Mucosa of stomach (tissue), 1 donor: ENCODE data around the gene MOCS3.

ENCODE experiments used
- H3K27me3 ChIP-seq: one replicate; pipeline ENCODE4 v1.7.0; 2013; ENCODE audit warnings: mild to moderate bottlenecking, low read length; ENCODE audit not compliant: control insufficient read depth, insufficient read depth
- H3K36me3 ChIP-seq: one replicate; pipeline ENCODE4 v1.7.0; 2013; ENCODE audit warnings: low read length; ENCODE audit not compliant: control insufficient read depth, insufficient read depth
- H3K4me1 ChIP-seq: one replicate; pipeline ENCODE4 v1.7.0; 2013; ENCODE audit warnings: mild to moderate bottlenecking, low read length; ENCODE audit not compliant: control insufficient read depth, insufficient read depth
- H3K4me3 ChIP-seq: one replicate; pipeline ENCODE4 v1.7.0; 2013; ENCODE audit warnings: low read length
- H3K9ac ChIP-seq: one replicate; pipeline ENCODE4 v1.7.0; 2013; ENCODE audit warnings: mild to moderate bottlenecking, low read length, moderate library complexity
- H3K9me3 ChIP-seq: one replicate; pipeline ENCODE4 v1.7.0; 2013; ENCODE audit warnings: mild to moderate bottlenecking, low read length, moderate library complexity; ENCODE audit not compliant: control insufficient read depth
- donor health status: Pancreatic carcinoma.

MOCS3 gene

GRCh38 chr20:50924261-50924920 is 34.2 kb upstream of the MOCS3 start:
- no peak overlapping the region for H3K4me3 ChIP-seq
- H3K36me3 ChIP-seq: no peaks in the 10 kb centered on the region
- no peaks in the 10 kb centered on the region for H3K9me3 ChIP-seq
- H3K9ac ChIP-seq: no peak overlapping the region
- H3K27me3 ChIP-seq: no peaks in the 10 kb centered on the region
- H3K4me1 ChIP-seq: peaks cover 18% of the 10 kb centered on the region

DNA sequence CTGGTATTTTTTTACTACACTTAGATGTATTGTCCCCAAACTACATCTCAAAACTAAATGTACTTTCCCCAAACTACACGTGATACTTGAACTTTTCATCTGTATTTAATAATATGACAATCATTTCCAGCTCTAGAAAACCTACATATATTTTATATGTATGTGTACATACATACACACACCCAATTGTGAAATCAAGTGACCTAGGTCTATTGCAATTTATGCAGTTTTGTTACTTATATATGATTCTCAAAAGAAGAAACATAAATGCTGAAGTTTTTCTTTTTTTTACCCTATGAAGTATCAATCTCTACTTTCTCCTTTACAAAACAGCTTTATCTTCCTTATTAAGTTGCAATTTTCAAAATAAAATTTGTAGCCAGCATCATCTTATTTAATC is 32.1 kb upstream of the MOCS3 start:
- Histone ChIP-seq H3K4me1 (peaks cover 19% of the 10 kb centered on the region), H3K9ac (no peak overlapping the region), H3K36me3 (no peaks in the 10 kb centered on the region), H3K9me3 (no peaks in the 10 kb centered on the region), H3K27me3 (no peaks in the 10 kb centered on the region), H3K4me3 (no peak overlapping the region)

- peaks cover 26% of the 10 kb centered on the region for H3K4me1 ChIP-seq
- H3K9ac ChIP-seq: no peak overlapping the region
- no peaks in the 10 kb centered on the region for H3K27me3 ChIP-seq
- no peak overlapping the region for H3K4me3 ChIP-seq
- no peaks in the 10 kb centered on the region for H3K9me3 ChIP-seq
- no peaks in the 10 kb centered on the region for H3K36me3 ChIP-seq
These were observed 30.1 kb upstream of the MOCS3 start for GRCh38 chr20:50928469-50928868.

GRCh38 chr20:50929299-50930138 is 29.1 kb upstream of the MOCS3 start:
- Histone ChIP-seq H3K9me3 (no peaks in the 10 kb centered on the region), H3K4me3 (peak overlapping the region; percentile 83), H3K36me3 (no peaks in the 10 kb centered on the region), H3K4me1 (peaks cover 20% of the 10 kb centered on the region), H3K27me3 (no peaks in the 10 kb centered on the region), H3K9ac (peak overlapping the region; percentile 76)

GRCh38 chr20:50930139-50930975 is 28.3 kb upstream of the MOCS3 start:
- peaks cover 19% of the 10 kb centered on the region for H3K4me1 ChIP-seq
- H3K9me3 ChIP-seq: no peaks in the 10 kb centered on the region
- H3K4me3 ChIP-seq: peak overlapping the region; percentile 83
- no peaks in the 10 kb centered on the region for H3K27me3 ChIP-seq
- no peaks in the 10 kb centered on the region for H3K36me3 ChIP-seq
- peak overlapping the region; percentile 76 for H3K9ac ChIP-seq

DNA sequence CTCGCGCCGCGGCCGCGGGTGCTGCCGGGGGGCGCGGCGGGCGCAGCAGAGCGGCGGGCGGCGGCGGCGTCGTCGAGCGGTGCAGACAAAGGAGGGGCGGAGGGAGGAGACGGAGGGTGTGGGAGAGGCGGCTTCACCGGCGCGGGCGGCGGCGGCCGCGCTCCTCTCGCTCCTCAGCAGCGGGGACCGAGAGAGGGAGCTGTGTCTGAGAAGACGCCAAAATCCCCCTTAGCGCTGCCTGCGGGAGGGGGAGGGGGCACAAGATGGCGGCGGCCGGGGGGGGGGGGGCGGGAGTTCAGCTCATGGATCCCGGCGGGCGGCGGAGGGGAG is 27.7 kb upstream of the MOCS3 start:
- Histone ChIP-seq H3K4me1 (peaks cover 19% of the 10 kb centered on the region), H3K27me3 (no peaks in the 10 kb centered on the region), H3K4me3 (no peak overlapping the region), H3K9me3 (no peaks in the 10 kb centered on the region), H3K9ac (peak overlapping the region; percentile 77), H3K36me3 (no peaks in the 10 kb centered on the region)

DNA sequence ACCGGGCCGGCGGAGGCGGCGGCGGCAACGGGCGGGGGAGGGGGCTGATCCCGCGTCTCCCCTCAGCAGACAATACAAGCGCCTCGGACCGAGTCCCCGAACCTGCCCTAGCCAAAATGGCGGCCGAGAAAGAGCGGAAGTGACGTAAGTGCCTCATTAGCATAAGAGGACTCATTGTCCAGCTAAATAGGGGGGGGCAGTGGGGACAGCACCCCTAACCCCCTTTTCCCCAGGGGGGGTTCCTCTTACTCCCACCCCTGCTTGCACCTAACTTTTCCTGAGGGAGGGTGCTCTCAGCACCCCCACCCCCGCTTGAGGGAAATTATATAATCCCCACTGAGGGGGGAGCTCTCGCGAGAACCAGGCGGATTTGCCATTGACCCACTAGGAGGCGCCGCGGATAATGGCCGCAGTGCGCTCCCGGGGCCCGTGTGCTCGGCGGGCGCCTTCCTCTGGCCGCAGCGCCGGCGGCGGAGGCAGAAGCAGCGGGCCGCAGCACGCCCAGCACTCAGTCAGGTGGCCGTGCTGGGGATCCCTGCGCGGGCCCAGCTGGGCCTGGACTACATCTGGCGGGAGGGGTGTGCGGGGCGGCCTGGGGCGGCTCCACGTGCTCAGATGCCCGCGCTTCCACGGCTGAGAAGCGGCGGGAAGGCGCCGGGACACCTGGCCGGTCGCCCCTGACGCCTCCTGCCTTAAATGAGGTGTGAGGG is 27.2 kb upstream of the MOCS3 start, which contains the start of gene ADNP:
Gene ADNP, minus strand, starts transcription at position 132 of the 710 bp plus-strand sequence. CDS start 27,441 bp downstream, outside the sequence.
- Histone ChIP-seq H3K4me3 (peak within 1 kb of the TSS; percentile 44), H3K9me3 (no peaks in the 10 kb centered on the region), H3K4me1 (peaks cover 19% of the 10 kb centered on the region), H3K9ac (peak within 1 kb of the TSS; percentile 77), H3K27me3 (no peaks in the 10 kb centered on the region), H3K36me3 (no peaks in the 10 kb centered on the region)

- Histone ChIP-seq H3K27me3 (no peaks in the 10 kb centered on the region), H3K9me3 (no peaks in the 10 kb centered on the region), H3K9ac (peak overlapping the region; percentile 77), H3K36me3 (no peaks in the 10 kb centered on the region), H3K4me1 (peaks cover 19% of the 10 kb centered on the region), H3K4me3 (peak overlapping the region; percentile 44)
These were observed 26.6 kb upstream of the MOCS3 start for GRCh38 chr20:50932016-50932485.

GRCh38 chr20:50932691-50933280 is 25.8 kb upstream of the MOCS3 start:
- Histone ChIP-seq H3K4me3 (no peak overlapping the region), H3K9ac (no peak overlapping the region), H3K36me3 (no peaks in the 10 kb centered on the region), H3K9me3 (no peaks in the 10 kb centered on the region), H3K4me1 (peaks cover 19% of the 10 kb centered on the region), H3K27me3 (no peaks in the 10 kb centered on the region)

GRCh38 chr20:50933589-50933988 is 25.0 kb upstream of the MOCS3 start:
- H3K4me3 ChIP-seq: no peak overlapping the region
- no peaks in the 10 kb centered on the region for H3K36me3 ChIP-seq
- no peaks in the 10 kb centered on the region for H3K27me3 ChIP-seq
- H3K9ac ChIP-seq: no peak overlapping the region
- no peaks in the 10 kb centered on the region for H3K9me3 ChIP-seq
- H3K4me1 ChIP-seq: peaks cover 14% of the 10 kb centered on the region

DNA sequence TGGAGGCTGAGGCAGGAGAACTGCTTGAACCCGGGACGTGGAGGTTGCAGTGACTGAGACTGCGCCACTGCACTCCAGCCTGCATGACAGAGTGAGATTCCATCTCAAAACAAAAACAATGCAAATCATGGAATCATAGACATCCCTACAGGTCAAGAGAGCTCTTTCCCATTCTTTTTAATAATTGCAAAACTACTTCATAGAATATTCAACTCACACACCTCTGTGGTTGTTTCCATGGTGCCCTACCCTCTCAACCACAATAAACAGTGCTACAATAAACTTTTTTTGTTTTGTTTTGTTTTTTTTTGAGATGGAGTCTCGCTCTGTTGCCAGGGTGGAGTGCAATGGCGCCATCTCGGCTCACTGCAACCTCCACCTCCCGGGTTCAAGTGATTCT is 15.5 kb upstream of the MOCS3 start:
- Histone ChIP-seq H3K4me3 (no peak overlapping the region), H3K27me3 (no peaks in the 10 kb centered on the region), H3K4me1 (no peaks in the 10 kb centered on the region), H3K36me3 (no peaks in the 10 kb centered on the region), H3K9me3 (no peaks in the 10 kb centered on the region), H3K9ac (no peak overlapping the region)
